GM13977 (cell line): ENCODE results near the gene PGAP3.
"Not testable (repeated sequence)": the region's sequence is repeated elsewhere in the genome, so short reads cannot be mapped to it uniquely, and the experiment has no call there.

Source experiments
- DNase-seq: peaks from one replicate; pipeline ENCODE4 v3.0.0; 2012; ENCODE audit warnings: low spot score
- CTCF ChIP-seq: IDR thresholded peaks from 2 replicates; pipeline ENCODE4 v1.5.1; 2012; ENCODE audit warnings: mild to moderate bottlenecking, control low read depth; ENCODE audit not compliant: insufficient read depth; ENCODE audit errors: extremely low read depth, missing control alignments
- in situ Hi-C: fragments of 300-500 bp; cut with MboI; formaldehyde crosslinking; loops from one replicate; pipeline ENCODE4 v1.12.0; 2022; ENCODE audit warnings: low sequenced_read_pairs, low pct_unique_long_range_greater_than_20kb, mixed read lengths, inconsistent platforms; ENCODE audit not compliant: unreplicated experiment

PGAP3 gene

GRCh38 chr17:39715375-39716072 lies 27.7 kb upstream of the PGAP3 start:
- in situ Hi-C loops: no loop called here
- TF ChIP-seq CTCF: no peak
- DNase-seq: no peak

- no peak for DNase-seq
- no peak for TF ChIP-seq CTCF
- in situ Hi-C loops: no loop called here
These were observed 26.4 kb upstream of the PGAP3 start for GRCh38 chr17:39714234-39714633.

- in situ Hi-C loops: no loop called here
- TF ChIP-seq CTCF: no peak
- DNase-seq: no peak
These were observed 24.0 kb upstream of the PGAP3 start for GRCh38 chr17:39711851-39712250.

GRCh38 chr17:39711071-39711470 lies 23.2 kb upstream of the PGAP3 start:
- in situ Hi-C loops: not testable (repeated sequence)

GRCh38 chr17:39709998-39710964 lies 22.4 kb upstream of the PGAP3 start:
- in situ Hi-C loops: no loop called here
- TF ChIP-seq CTCF: no peak
- DNase-seq: no peak

More at GRCh38 chr17:39711071-39711470, 23.2 kb upstream of the PGAP3 start:
- DNase-seq: not testable (repeated sequence)

- in situ Hi-C loops: no loop called here
- TF ChIP-seq CTCF: no peak
- DNase-seq: no peak
These were observed 21.6 kb upstream of the PGAP3 start for GRCh38 chr17:39709319-39709997.
